Dermis blood vessel endothelial cell (primary cell): ENCODE data around the gene CAPN1. TPM values are rescaled to one million over a fixed set of nuclear protein-coding genes. Genes with fewer than 3 reads are reported as not detected.

Experiments used
- DNase-seq: peaks from one replicate; pipeline ENCODE4 v3.0.0; 2010
- total RNA-seq: library from RNA; depleted of rRNA; stranded (reverse); fragments of >200 nt; gene quantifications from 2 replicates; pipeline ENCODE4 v1.2.3, GENCODE V29; 2014

Gene CAPN1
- total RNA-seq, 1 donor from 2014 or later = 97.2 TPM

- no peak for DNase-seq
Measured at GRCh38 chr11:65204143-65204542, 22.4 kb downstream of the CAPN1 start.

DNA sequence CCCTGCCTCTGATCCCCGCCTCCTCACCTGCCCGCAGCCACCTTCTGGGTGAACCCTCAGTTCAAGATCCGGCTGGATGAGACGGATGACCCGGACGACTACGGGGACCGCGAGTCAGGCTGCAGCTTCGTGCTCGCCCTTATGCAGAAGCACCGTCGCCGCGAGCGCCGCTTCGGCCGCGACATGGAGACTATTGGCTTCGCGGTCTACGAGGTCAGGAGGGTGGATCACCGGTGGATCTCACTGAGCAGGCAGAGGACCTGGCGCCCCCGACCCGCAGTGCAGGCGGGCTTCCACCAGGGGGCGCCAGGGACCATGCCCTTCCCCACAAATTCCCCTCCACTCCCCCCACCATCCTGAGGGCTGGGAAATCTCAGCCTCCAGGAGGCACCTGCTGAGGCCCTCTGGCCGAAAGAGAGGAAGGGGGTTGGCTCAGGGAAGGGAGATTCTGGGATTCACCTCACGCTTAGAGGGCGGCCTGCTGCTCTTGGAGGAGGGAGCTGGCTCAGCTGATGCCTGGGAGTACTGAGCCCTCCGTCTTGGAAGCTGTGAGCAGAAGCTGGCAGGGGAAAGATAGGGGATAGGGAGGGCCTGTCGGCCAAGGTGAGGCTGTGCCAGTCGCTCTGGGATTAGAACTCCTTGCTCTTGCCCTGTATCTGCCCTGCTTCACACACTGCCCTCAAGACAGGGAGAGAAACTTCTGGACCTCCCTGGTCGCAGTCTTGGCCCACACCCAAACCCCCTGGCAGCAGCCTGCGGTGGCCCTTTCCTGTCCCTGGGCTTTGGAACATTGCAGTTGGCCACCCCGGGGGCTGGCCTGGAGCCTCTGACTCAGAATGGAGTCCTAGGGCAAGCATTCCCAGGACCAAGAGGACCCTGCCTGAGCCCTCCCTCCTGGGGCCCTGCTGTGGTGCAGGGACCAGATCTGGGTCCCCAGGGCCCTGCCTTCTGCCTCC lies 23.2 kb downstream of the CAPN1 start:
- DNase-seq = peak; percentile 71

- DNase-seq = no peak
Measured at GRCh38 chr11:65205602-65205967, 23.9 kb downstream of the CAPN1 start.

GRCh38 chr11:65206441-65206841 lies 24.7 kb downstream of the CAPN1 start:
- DNase-seq = no peak

- DNase-seq = no peak
Measured at GRCh38 chr11:65206901-65207300, 25.2 kb downstream of the CAPN1 start.

DNA sequence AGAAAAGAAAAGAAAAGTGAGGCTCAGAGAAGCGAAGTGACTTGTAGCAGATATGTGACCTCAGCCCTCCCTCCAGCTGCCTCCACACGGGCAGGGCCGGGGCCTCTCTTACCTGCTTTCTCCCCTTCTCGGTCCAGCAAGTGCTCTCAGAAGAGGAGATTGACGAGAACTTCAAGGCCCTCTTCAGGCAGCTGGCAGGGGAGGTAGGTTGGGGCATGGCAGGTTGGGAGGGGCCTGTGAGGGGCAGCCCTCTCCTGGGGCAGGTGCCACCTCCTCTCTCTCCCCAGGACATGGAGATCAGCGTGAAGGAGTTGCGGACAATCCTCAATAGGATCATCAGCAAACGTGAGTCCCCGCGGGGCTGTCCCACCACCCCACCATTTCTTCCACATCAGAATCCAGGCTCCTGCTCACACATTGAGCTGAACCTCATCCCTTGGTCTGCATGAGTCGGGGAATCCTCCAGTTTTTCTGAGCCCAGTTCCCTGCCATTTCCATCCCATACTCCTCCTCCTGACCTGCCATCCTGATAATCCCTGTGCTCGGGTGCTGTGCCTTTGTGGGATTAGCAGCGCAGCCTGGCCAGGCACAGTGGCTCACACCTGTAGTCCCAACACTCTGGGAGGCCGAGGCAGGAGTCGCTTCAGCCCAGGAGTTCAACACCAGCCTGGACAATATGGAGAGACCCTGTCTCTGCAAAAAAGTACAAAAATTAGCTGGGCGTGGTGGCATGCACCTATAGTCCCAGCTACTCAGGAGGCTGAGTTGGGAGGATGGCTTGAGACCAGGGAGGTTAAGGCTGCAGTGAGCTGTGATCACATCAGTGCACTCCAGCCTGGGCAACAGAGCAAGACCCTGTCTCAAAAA lies 26.4 kb downstream of the CAPN1 start:
- no peak for DNase-seq

DNA sequence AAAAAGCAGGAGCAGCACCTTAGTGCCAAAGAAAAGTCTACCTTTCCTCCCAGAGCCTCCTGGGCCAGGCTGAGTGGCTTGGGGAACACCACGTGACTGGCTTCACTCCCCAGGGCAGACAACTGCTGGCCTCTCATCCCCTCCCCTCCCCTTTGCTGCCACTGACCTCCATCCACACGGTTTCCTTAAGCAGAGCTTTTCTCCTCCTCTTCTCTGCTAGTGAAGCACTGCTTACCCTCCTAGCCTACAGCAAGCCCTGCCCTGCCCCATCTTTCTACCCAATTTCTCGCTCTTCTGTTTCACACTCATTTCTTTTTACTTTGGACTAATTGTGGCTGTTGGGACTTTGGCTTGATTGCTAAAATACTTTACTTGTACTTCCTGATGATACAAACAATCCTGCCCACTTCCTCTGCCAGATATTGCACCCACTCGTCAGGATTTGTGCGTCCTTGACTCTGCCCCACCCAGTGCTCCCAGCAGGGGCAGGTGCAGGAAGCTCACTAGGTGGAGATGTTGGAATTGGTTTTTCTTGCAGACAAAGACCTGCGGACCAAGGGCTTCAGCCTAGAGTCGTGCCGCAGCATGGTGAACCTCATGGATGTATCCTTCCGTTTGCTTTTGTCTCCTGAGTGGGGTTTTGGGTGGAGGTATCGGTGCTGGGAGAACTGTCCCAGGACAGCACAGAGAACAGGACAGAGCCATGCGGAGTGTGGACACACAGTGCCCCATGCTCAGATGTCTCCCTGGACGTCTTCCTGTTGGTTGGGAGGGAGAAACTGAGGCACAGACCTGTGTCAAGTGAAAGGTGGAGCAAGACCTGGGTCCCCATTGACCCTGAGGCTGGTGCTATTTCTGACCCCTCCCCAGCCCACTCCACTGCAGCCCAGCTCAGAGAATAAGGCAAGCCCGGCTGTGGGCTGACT lies 27.3 kb downstream of the CAPN1 start:
- DNase-seq = no peak

GRCh38 chr11:65209711-65210360 lies 28.1 kb downstream of the CAPN1 start:
- no peak for DNase-seq

- no peak for DNase-seq
Measured at GRCh38 chr11:65210361-65210731, 28.6 kb downstream of the CAPN1 start.

GRCh38 chr11:65210748-65211147 lies 29.0 kb downstream of the CAPN1 start:
- DNase-seq = no peak

- no peak for DNase-seq
Measured at GRCh38 chr11:65211293-65212105, 29.8 kb downstream of the CAPN1 start.

GRCh38 chr11:65212226-65212801 lies 30.6 kb downstream of the CAPN1 start:
- no peak for DNase-seq

DNA sequence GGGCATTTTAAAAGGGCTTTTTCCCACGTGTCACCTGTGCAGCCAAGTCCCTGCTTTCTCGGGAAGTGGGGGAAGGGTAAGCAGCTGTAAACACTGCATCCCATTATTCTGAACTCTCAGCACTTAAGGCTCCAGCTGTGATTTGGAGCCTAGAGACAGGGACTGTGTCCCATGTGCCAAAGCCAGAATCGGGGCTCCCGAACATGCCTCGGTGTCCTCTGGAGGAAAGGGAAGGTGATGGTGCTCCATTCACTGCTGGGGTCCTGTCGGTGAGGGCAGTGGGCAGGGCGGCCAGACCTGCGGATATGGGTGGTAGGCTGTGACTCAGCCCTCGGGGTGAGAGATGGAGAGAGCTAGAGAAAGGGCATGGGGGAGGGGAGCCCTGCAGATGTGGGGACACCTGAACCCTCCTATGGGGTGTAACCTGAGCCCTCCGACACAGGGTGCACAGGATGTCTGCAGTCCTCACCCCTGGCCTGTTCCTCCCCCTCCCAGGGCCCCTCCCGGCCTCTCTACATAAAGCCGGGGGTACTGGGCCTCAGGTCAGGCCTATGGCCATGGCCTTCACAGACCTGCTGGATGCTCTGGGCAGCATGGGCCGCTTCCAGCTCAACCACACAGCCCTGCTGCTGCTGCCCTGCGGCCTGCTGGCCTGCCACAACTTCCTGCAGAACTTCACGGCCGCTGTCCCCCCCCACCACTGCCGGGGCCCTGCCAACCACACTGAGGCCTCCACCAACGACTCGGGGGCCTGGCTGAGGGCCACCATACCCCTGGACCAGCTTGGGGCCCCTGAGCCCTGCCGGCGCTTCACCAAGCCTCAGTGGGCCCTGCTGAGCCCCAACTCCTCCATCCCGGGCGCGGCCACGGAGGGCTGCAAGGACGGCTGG lies 31.8 kb downstream of the CAPN1 start:
- peak; percentile 18 for DNase-seq

DNA sequence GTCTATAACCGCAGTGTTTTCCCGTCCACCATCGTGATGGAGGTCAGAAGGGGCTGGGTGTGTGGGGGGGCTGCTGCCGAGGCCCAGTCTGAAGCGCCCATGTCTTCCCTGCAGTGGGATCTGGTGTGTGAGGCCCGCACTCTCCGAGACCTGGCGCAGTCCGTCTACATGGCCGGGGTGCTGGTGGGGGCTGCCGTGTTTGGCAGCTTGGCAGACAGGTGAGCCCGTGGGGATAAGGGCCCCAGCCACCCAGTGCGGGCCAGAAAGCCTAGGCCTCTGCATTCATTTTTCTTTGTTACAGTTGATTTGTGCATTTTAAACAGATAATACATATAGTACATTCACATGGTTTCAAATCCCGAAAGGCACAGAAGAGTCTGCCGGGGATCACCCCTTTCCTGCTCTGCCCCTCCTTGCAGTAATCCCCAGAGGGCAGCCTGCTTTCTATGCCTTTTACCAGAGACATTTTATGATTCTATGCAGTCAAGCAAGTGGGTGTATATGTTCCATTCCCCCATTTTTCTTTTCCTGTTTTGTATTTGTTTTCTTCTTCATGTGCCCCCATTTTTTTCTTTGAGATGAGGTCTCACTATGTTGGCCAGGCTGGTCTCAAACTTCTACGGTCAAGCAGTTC lies 32.6 kb downstream of the CAPN1 start:
- DNase-seq = no peak

DNA sequence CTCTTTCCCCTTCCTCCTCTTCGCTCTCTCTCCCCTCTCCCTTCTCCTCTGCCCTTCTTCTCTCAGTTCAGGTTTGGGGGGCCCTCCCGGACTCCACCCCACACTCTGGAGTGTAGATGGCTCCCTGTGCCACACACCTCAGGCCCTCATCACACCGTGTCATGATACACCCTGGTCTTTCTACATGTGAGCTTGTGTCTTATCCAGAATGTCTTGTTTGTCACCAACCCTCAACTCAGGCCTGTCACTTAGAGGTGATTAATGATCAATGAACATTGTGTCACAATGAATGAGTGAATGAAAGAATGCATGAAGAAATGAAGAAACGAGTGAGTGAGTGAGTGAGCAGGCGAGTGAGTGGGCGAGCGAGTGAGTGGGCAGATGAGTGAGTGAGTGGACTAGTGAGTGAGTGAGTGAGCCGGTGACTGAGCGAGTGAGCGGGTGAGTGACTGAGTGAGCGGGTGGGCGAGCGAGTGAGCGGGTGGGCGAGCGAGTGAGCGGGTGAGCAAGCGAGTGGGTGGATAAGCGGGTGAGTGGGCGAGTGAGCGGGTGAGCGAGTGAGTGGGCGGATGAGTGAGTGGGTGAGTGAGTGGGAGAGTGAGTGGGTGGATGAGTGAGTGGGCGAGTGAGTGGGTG lies 33.8 kb downstream of the CAPN1 start:
- no peak for DNase-seq

DNA sequence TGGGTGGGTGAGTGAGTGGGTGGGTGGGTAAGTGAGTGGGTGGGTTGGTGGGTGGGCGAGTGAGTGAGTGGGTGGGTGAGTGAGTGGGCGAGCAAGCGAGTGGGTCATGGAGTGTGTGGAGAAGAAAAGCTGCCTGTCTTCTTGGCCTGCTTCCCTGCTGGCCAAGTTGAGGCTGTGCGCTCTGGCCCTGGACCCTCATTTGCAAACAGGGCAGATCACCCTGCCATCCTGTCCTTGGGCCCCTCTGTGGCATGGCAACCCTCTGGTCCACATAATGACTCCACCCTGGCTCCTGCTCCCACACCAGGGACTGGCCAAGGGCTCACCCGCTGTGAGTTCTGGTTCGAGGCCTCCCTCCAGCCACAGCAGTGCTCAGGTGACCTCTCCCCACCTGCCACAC lies 35.1 kb downstream of the CAPN1 start:
- no peak for DNase-seq

DNA sequence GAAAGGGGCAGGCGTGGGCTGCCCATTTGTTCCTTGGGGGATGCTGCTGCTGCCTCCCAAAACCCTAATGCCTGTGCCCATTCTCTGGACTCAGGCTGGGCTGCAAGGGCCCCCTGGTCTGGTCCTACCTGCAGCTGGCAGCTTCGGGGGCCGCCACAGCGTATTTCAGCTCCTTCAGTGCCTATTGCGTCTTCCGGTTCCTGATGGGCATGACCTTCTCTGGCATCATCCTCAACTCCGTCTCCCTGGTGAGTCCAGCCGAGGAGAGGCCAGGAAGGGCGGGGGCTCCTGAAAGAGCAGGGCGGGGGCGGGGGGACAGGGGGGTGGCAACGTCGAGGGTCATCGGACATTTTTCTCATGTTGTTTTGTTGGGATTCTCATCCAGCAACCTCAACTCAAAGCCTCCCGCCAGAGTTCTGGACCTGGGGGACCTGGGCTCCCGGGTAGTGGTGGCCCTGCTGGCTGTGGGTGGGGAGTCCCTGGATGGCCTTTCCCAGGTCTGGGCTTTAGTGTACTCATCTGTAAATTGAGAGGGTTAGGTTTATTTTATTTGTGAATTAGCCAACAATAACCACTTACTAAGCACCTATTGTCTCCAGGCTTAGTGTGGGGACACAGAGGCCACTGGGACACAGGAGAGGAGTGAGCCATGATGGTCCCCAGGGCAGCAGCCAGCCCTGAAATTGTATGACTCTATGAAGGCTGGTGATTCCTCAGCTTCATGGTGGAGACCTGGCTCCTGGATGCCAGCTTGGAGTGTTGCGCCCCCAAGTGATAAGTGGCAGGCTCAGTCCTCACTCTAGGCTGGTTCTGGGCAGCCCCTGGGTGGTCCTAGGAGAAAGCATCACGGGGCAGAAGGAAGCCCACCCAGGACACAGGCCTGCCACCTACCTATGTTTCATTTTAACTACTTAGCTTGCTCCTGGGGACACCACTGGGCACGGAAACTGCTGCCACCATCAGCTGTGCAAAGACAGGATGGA lies 36.0 kb downstream of the CAPN1 start:
- no peak for DNase-seq
